GM19035 (cell line): Measurements from ENCODE around the gene FAM124A.
A peak's percentile ranks its signal among the peaks of the same experiment; 100 is the strongest.
"Not testable (repeated sequence)": the region's sequence is repeated elsewhere in the genome, so short reads cannot be mapped to it uniquely, and the experiment has no call there.

Source experiments
- ATAC-seq: cut with Tn5 transposase; IDR thresholded peaks from one replicate; pipeline ENCODE4 v1.9.1; 2021; ENCODE audit not compliant: unreplicated experiment

Gene FAM124A

DNA sequence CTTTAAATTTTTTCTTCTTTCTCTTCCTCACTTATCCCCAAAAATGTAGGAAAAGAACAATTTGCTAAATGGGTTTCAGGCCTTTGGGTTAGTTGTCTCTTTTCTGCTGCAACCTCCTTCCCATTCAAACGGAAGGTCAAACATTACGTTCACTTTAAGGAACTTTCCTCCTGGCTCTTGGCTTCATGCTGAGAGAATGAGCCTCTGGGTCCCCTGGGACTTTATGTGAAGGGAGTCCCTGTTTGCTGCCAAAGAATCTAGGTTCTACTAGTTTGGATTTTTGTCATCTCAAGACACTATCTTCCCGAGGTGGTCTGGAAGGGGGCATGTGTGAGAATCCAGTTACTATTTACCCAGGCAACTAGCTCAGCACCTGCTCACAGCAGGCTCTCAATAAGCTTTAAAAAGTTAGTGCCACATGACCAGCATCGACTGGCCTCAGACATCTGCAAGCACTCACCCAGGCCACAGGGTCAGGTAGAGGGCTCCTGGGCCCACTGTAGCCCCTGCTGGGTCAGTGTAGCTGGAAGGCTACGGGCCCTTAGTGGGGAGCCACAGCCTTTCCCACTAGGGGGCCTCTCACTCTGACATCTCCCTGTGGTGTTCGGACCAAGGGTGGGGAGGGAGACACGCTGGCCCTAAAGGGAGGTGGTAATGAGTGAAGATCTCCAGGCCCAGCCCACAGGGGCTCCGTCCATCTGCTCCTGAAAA is 40.5 kb downstream of the FAM124A start:
- ATAC-seq: no peak

DNA sequence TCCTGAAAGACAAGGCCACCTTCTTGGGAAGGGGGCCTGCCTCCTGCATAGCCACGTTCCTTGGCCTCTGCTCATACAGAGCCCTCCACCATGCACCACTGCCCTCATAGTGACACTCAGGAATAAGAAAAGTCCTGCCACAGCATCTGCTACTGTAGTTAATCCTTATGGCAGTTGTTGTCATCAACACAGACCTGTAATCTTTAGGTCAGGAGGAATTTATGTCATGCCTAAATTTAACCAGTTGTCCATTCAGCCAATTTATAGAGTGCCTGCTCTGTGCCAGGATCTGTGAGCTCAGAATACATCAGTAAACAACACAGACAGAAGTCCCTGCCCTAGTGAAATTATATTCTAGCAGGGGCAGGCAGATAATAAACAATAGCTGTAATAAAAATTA is 44.4 kb downstream of the FAM124A start:
- no peak for ATAC-seq

DNA sequence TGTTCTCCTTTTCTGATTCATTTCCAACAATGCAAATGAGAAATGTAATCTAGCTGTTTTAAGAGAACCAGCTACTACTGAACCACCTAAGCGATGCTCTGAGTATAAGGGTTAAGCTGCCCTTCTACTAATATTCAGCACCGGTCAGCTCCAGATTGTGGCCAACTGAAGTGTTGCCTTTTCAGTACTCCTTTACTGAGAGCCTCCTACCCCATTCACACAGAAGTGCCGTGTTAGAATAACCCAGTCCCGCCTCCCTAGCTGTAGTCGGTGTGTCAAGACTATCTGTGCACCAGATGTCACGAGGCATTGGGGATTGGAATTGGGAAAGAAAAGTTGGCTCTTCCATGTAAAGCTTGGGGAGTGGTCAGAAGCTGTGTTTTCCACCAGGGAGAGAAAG is 45.4 kb downstream of the FAM124A start:
- no peak for ATAC-seq

DNA sequence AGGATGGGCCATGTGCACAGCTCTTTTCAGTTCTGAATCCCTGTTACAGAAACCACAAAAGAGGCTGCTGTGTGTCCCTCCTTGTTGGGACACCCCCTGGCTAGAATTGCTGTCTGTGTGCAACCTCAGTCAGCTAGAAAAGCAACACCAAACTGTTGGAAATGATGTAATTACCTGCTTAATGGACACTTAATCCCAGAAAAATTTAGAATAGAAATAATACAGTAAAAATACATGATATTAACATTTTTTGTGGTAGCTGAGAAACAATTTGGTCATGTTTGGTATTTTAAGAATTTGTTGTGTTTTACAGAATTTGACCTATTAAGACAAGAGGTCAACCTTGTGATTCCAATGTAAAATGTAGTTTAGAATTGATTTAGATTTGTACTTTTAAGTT is 46.8 kb downstream of the FAM124A start:
- ATAC-seq: no peak

DNA sequence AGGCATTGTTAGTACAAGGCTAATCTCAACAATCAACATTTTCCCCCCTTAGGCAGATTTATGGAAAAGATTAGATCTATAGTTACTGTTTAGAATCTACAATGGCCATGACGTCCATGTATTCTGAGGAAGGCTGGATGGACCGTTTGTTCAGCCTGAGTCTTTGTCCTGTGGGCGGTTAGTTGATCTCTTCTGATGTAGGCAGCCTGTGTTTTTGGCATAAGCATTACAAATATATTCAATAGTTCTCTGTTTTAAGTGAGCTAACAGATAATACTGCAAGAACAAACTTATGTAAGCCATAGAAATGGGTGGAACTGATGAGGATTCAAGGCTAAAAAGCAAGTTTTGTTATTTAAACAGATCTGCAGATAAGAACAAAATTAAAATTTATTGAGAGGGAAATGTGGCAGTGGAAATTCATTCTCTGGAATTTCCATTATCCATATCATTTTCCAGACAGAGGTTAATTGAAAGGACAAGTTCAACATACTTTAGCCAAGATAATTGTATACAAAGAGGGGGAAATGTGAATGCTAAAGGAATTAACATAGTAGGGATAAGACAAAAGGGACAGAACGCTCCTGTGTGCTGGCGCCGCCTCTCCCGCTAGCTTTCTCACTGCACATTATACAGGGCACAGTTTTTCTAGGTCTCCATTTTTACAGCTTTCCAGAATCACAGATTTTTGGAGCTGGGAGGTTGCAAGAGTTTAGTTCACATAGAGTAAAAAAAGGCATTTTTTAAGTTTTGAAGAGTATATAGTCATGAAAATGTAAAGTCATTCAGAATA is 48.6 kb downstream of the FAM124A start:
- ATAC-seq: no peak

DNA sequence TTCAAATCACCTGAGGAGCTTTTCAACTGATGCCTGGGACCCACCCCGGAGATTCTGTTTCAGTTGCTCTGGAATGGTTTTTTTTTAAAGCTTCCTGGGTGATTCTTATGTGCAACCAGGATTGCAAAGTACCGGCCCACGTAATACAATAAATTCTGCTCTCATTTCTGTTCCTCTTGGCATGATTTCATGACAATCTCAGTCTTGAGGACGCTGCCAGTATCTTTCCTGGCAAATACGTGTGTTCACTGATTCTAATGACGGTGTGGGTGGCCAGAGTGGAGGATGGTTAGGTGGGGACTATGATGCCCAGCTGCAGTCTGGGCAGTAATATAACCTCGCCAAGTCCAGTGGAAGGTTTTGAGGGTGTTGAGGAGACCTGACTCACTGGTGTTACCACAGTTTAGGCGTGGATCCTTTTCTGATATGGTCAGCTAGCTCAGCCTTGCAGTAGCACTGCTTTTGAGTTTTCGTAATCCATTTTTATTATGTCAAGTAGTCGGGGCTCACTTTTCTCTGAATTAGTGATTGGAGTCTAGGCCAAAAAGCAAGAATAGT is 49.4 kb downstream of the FAM124A start:
- ATAC-seq: no peak

DNA sequence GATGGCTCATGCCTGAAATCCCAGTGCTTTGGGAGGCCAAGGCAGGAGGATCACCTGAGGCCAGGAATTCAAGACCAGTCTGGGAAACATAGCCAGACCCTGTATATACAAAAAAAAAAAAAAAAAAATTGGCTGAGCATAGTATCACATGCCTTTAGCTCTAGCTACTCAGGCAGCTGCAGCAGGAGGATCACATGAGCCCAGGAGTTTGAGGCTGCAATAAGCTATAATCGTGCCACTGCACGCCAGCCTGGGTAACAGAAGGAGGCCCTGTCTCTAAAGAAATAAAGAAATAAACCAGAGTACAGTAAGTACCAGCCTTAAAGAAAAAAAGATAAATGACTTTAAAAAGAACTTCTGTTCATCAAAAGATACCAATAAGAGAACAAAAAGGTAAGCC is 52.9 kb downstream of the FAM124A start:
- no peak for ATAC-seq

DNA sequence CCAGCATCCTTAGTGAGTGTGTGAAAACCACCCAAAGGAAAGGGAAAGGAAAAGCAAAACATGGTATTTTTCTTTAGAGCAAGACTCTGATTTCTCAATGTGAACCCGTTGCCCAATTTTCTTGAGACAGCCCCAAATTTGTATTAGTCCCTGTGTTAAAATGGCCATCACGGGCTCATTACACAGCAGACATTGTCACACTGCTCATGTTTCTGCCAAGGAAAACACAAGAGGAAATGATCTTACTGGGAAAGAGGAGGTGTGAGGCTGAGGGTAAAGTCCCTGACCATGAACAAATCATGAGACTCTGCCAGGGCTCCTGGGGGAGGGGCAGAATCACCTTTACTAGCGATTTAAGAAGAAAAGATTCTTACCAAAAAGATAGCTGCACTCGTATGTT is 54.4 kb downstream of the FAM124A start:
- no peak for ATAC-seq

DNA sequence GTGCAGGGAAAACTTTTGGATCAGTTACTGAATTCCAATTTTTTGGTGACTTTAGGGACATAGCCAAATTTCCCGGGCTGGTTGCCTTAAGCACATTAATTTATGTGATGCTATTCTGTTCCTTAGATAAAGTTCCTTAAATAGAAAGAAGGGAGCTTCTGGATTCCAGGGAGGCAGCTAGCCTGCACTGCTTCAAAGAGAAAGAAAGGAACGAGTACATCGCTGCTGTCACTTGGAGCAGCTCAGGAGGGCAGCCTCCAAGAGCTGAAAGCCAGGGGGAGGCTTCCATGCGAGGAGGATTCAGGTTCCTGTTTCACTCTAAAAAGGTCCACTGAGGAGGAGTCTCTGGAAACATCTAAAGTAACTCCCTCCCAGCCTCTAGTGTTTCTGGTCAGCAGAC is 55.7 kb downstream of the FAM124A start:
- ATAC-seq: no peak

DNA sequence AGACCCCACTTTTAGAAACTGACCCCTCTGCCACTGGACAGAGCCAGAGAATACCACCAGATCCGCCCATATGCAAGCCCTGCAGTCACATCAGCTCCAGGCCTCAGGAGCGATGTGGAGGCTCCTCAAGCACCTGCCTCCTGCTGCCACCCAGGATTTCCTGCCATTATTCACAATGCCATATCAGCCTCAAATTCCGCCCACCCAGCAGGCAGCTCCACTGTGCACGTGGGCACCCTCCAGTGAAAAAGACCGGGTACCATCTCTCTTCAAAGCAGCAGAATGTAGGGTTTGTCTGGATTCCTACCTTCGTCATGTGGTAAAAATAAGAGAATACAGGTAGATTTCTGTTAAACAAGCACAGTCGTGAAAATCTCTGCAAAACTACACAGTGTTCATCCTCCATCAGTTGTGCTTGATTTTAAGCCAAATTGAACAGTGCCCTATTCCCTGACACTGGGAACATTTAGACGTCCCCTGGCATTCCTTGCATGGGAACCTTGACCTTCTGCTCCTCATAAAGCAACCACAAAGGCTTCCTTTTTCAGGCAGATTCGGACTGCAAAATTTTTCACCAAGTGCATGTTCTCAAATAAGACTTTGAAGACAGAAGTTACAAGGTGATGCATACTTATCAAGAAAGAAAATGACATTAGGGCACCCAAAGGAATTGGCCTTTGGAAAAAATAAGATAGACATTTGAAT is 56.4 kb downstream of the FAM124A start:
- ATAC-seq: no peak

DNA sequence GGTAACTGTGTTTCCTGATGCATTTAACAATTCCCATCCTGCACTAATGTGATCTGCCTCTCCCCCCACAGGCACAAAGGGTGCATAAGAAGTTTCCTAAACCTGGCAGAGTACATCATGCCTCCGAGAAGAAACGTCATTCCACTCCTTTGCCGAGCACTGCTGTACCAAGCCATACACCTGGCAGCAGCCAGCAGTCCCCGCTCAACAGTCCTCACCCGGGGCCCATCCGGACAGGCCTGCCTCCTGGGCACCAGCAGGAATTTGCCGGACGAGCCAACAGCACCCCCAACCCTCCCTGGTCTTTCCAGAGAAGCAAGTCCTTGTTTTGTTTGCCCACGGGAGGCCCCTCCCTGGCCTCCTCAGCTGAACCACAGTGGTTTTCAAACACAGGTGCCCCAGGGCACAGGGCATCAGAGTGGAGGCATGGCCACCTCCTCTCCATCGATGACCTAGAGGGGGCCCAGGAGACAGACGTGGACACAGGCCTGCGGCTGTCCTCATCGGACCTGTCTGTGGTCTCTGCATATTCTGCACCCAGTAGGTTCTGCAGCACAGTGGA is 58.3 kb downstream of the FAM124A start:
- ATAC-seq: no peak

DNA sequence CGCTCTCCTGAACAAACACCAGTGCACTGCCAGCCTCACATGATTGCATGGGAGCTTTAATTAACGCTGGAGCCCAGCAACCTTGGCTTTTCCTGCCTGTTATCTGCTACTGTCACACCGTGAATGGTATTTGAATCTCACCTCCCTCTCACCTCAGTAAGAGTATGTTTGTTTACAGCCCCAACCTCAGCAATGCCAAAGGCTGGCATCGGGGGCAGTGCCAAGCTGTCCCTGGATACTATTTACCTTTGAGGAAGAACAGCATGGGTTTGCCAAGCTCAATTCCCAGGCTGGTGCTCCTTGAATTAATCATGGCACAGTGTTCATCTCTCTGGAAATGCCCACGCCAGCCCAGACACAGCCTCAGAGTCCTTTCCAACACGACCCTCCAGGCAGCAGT is 60.1 kb downstream of the FAM124A start:
- no peak for ATAC-seq

DNA sequence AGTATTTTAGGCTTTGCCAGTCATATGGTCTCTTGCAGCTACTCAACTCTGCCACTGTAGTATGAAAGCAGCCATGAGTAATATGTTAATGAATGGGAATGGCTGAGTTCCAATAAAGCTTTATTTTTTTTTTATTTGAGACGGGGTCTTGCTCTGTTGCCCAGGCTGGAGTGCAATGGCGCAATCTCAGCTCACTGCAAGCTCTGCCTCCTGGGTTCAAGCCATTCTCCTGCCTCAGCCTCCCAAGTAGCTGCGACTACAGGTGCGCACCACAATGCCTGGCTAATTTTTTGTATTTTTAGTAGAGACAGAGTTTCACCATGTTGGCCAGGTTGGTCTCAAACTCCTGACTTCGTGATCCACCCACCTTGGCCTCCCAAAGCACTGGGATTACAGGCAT is 60.7 kb downstream of the FAM124A start:
- not testable (repeated sequence) for ATAC-seq

DNA sequence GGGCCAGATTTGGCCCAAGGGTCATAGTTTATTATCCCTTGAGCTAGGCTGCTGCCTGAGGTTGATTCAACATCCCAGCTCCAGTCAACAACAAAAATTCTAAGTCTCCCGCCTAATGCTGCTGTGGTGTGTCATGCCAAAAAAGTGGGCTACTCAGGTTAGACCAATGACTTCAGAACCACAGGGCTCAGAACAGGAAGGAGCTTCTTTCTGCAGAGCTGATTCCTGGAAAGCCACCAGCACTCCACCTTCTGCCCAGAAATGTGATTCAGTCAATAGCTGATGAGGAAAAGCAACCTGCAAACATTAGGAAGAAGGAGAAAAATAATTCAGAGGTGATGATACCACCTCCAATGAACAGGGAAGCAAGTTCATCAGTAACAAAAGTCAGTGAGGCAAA is 61.2 kb downstream of the FAM124A start:
- ATAC-seq: no peak

DNA sequence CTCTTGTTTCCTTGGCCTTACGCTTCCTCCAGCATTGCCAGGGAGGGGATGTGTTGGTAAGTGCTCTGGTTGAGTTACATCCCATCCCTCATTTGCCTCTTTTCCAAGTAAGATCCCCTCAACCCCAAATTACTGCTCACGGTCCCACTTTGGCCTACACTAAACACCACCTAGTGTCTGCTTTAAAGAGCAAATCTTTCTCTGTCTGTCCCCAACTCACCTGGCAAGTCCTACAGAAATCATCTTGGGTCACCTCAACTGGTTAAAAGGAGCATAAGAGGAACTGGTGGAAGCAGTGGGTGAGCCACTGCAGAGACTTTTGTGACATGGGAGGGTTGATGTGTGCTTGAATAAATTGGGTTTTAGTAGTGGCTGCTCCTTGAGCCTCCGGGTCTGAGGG is 62.1 kb downstream of the FAM124A start:
- ATAC-seq: no peak

DNA sequence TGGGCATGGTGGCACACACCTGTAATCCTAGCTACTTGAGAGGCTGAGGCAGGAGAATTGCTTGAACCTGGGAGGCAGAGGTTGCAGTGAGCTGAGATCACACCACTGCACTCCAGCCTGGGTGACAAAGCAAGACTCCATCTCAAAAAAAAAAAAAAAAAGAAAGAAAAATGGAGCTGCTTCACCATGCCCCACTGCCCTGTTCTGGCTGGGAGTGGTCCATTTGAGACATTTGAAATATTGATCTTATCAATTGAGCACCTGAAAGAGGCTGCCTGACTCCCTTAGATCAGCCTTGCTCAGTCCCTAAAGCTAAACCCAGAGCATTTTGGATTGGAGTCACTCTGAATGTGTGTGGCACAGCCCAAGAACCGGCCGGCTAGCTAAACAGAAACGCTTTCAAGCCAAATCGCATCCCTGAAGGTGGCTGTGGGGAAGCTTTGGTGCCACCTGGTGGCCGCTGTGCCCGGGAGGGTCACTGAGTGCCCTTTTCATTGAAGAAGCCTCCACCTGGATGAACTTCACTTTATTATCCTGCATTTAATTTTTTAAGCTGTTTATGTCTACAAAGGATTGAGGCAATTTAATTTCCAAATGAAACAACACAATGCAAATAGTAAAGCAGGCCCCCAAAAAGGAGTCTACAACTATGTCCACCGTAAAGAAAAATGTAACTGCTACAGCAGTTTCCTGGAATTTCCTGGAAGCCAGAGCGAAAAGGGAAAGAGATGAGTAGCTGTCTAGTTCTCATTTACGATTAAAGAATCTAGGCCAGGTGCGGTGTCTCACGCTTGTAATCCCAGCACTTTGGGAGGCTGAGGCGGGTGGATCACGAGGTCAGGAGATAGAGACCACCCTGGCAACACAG is 64.2 kb downstream of the FAM124A start:
- peak; percentile 67 for ATAC-seq

DNA sequence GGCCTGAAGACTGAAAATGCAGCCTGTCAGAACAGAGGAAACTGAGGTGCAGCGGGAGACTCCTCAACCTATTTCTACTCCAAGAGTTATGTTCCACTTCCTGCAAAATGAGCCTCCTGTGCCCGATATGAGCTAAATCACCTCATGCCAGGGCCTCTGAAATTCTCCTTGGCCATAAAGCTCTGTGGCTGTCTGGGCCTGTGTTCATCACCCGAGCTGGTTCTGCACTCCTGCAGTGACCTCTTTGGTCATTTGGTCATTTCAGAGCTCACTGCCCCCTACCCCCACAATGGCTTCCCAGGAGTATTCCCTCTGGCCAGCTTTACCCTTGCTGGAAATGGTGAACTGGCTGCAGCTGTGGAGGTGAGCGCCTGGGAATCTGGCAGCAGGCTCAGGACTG is 65.6 kb downstream of the FAM124A start:
- no peak for ATAC-seq

DNA sequence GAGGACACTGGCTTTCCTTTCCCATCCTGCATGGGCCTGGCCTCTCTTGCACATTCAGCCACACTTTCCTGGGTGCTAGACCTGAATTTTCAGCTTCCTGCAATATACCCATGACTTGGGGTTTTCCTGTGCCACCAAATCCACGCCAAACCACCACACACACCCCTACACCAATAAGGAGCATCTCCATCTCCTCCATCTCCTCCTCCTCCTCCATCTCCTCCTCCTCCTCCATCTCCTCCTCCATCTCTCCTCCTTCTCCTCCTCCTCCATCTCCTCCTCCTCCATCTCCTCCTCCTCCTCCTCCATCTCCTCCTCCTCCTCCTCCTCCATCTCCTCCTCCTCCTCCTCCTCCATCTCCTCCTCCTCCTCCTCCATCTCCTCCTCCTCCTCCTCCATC is 66.1 kb downstream of the FAM124A start:
- ATAC-seq: not testable (repeated sequence)

DNA sequence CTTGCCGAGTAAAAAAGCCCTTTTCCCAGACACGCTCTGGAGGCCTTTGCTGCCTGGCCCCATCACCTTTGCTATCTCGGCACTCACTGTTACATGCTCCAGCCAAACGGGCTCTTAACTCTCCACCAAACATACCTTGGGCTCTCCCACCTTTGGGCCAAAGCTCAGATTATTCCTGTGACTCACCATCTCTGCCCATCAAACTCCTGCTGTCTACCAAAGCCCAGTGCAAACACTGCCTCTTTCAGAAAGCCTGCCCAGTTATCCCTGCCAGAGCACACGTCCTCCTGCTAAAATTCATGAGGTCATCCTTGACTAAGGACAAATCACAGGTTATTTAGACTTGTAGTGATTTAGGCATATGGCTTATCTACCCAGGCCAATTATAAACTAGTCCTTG is 69.1 kb downstream of the FAM124A start:
- ATAC-seq: no peak

DNA sequence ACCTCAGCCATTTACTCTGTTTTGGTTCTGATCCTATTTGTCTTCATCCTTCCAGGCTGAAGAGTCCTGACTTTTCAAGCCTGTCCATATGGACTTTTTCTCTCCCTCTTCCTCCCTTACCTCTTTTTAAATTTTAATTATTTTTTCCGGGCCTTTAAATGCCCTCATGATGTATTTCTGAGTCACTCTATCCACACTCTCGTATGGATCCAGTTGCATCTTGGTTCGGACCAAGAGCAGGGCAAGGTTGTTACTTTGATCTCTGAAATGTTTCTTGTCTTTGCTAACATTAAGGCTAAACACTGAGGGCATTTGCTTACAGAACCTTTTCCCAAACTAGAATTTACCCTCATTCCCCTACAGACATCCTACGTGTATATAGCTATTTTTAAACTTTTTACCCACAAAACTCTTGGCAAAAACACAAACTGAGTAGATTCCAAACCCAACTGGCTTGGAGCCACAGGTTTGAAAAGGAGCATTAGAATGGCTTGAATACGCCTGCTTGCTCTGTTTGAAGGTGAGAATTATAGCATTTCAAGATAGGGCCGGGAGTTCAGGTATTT is 69.9 kb downstream of the FAM124A start:
- ATAC-seq: no peak
